Stimulated activated naive CD8-positive, alpha-beta T cell treated with anti-CD3 and anti-CD28 coated beads, Interleukin-15, amount 100 ng/mL, for 72 hours (primary cell): Measurements from ENCODE around the gene CUEDC2.

Source experiments
- ATAC-seq: fragments of 150-1000 bp; cut with Tn5 transposase; 2 replicates; pipeline ENCODE4 v1.10.0; 2021; ENCODE audit warnings: mild to moderate bottlenecking, moderate library complexity
- DNase-seq, 2 donors: peaks; one replicate each; pipeline ENCODE4 v3.0.0; 2021 to 2022
- H3K27ac Mint-ChIP-seq, 2 donors: one replicate each; pipeline ENCODE4 v1.8.0; 2022; ENCODE audit warnings: mild to moderate bottlenecking in 2 of 2, mixed read lengths in 2 of 2, moderate library complexity in 2 of 2
- H3K27me3 Mint-ChIP-seq: one replicate; pipeline ENCODE4 v1.8.0; 2022; ENCODE audit warnings: mixed read lengths
- H3K4me1 Mint-ChIP-seq: one replicate; pipeline ENCODE4 v1.8.0; 2022; ENCODE audit warnings: mild to moderate bottlenecking, mixed read lengths
- H3K4me3 Mint-ChIP-seq, 2 donors: one replicate each; pipeline ENCODE4 v1.8.0; 2022; ENCODE audit warnings: mild to moderate bottlenecking in 2 of 2, mixed read lengths in 2 of 2, moderate library complexity in 1 of 2
- H3K9me3 Mint-ChIP-seq, 2 donors: one replicate each; pipeline ENCODE4 v1.8.0; 2022; ENCODE audit warnings: mixed read lengths in 2 of 2

The CUEDC2 gene

GRCh38 chr10:102410429-102411073, 21.8 kb downstream of the CUEDC2 start:
- peak overlapping the region; percentile 78 to 83 for H3K4me3 Mint-ChIP-seq
- DNase-seq (peak; percentile 48 to 58), ATAC-seq (no peak)
- peak overlapping the region in 1 of 2 donors; percentile 67 for H3K27ac Mint-ChIP-seq
- no peaks in the 10 kb centered on the region for H3K9me3 Mint-ChIP-seq
- H3K4me1 Mint-ChIP-seq: peaks cover 82% of the 10 kb centered on the region
- peaks cover 30% of the 10 kb centered on the region for H3K27me3 Mint-ChIP-seq

- Mint-ChIP-seq H3K27ac (peak overlapping the region; percentile 63 to 67), H3K27me3 (peaks cover 23% of the 10 kb centered on the region), H3K9me3 (no peaks in the 10 kb centered on the region), H3K4me3 (peak overlapping the region; percentile 78 to 83), H3K4me1 (peaks cover 89% of the 10 kb centered on the region)
- DNase-seq (no peak), ATAC-seq (no peak)
Measured at GRCh38 chr10:102409604-102410428, 22.6 kb downstream of the CUEDC2 start.

GRCh38 chr10:102408728-102409603, 23.4 kb downstream of the CUEDC2 start:
- Mint-ChIP-seq H3K4me1 (peaks cover 88% of the 10 kb centered on the region), H3K27ac (peak overlapping the region; percentile 20 to 68), H3K27me3 (peaks cover 14% of the 10 kb centered on the region), H3K4me3 (peak overlapping the region; percentile 78 to 83), H3K9me3 (no peaks in the 10 kb centered on the region)
- peak; percentile 72 for ATAC-seq
- peak; percentile 87 to 88 for DNase-seq

- H3K27ac Mint-ChIP-seq: peak overlapping the region in 1 of 2 donors; percentile 54
- H3K4me1 Mint-ChIP-seq: peaks cover 90% of the 10 kb centered on the region
- DNase-seq (peak; percentile 53 to 56), ATAC-seq (peak; percentile 25)
- H3K27me3 Mint-ChIP-seq: peaks cover 14% of the 10 kb centered on the region
- H3K9me3 Mint-ChIP-seq: no peaks in the 10 kb centered on the region
- peak overlapping the region; percentile 74 to 77 for H3K4me3 Mint-ChIP-seq
Measured at GRCh38 chr10:102408131-102408727, 24.1 kb downstream of the CUEDC2 start.

- peaks cover 86% of the 10 kb centered on the region for H3K4me1 Mint-ChIP-seq
- peak overlapping the region; percentile 74 to 77 for H3K4me3 Mint-ChIP-seq
- ATAC-seq: peak; percentile 0
- H3K27me3 Mint-ChIP-seq: peaks cover 14% of the 10 kb centered on the region
- DNase-seq: peak; percentile 25 to 32
- H3K9me3 Mint-ChIP-seq: no peaks in the 10 kb centered on the region
- H3K27ac Mint-ChIP-seq: peak overlapping the region in 1 of 2 donors; percentile 81
Measured at GRCh38 chr10:102407425-102408130, 24.8 kb downstream of the CUEDC2 start.

GRCh38 chr10:102406815-102407214, 25.6 kb downstream of the CUEDC2 start:
- Mint-ChIP-seq H3K4me1 (peaks cover 86% of the 10 kb centered on the region), H3K4me3 (peak overlapping the region in 1 of 2 donors; percentile 22)

GRCh38 chr10:102405632-102406031, 26.7 kb downstream of the CUEDC2 start:
- peak overlapping the region in 1 of 2 donors; percentile 20 for H3K4me3 Mint-ChIP-seq
- H3K9me3 Mint-ChIP-seq: no peaks in the 10 kb centered on the region
- H3K4me1 Mint-ChIP-seq: peaks cover 84% of the 10 kb centered on the region
- DNase-seq (no peak), ATAC-seq (peak; percentile 7)
- peak overlapping the region in 1 of 2 donors; percentile 61 for H3K27ac Mint-ChIP-seq
- no peaks in the 10 kb centered on the region for H3K27me3 Mint-ChIP-seq

More at GRCh38 chr10:102406815-102407214, 25.6 kb downstream of the CUEDC2 start:
- H3K27ac Mint-ChIP-seq: peak overlapping the region; percentile 13 to 81
- ATAC-seq: no peak
- peak in 1 of 2 donors; percentile 16 for DNase-seq
- no peaks in the 10 kb centered on the region for H3K9me3 Mint-ChIP-seq
- peaks cover 11% of the 10 kb centered on the region for H3K27me3 Mint-ChIP-seq

GRCh38 chr10:102405108-102405571, 27.2 kb downstream of the CUEDC2 start:
- Mint-ChIP-seq H3K4me3 (peak overlapping the region in 1 of 2 donors; percentile 29), H3K27ac (peak overlapping the region in 1 of 2 donors; percentile 61), H3K9me3 (no peaks in the 10 kb centered on the region), H3K4me1 (peaks cover 87% of the 10 kb centered on the region), H3K27me3 (no peaks in the 10 kb centered on the region)
- DNase-seq (peak in 1 of 2 donors; percentile 45), ATAC-seq (no peak)

GRCh38 chr10:102404361-102405107, 27.8 kb downstream of the CUEDC2 start:
- Mint-ChIP-seq H3K9me3 (no peaks in the 10 kb centered on the region), H3K27ac (peak overlapping the region in 1 of 2 donors; percentile 61), H3K4me1 (peaks cover 87% of the 10 kb centered on the region), H3K4me3 (peak overlapping the region in 1 of 2 donors; percentile 35), H3K27me3 (no peaks in the 10 kb centered on the region)
- ATAC-seq: no peak
- DNase-seq: peak in 1 of 2 donors; percentile 34

GRCh38 chr10:102403115-102403514, 29.3 kb downstream of the CUEDC2 start:
- peaks cover 87% of the 10 kb centered on the region for H3K4me1 Mint-ChIP-seq
- H3K4me3 Mint-ChIP-seq: no peak overlapping the region
- H3K27ac Mint-ChIP-seq: peak overlapping the region in 1 of 2 donors; percentile 61
- no peak for DNase-seq
- H3K9me3 Mint-ChIP-seq: no peaks in the 10 kb centered on the region
- ATAC-seq: no peak
- H3K27me3 Mint-ChIP-seq: no peaks in the 10 kb centered on the region

GRCh38 chr10:102402512-102402896, 29.9 kb downstream of the CUEDC2 start:
- peak overlapping the region in 1 of 2 donors; percentile 65 for H3K27ac Mint-ChIP-seq
- ATAC-seq (no peak), DNase-seq (no peak)
- peaks cover 87% of the 10 kb centered on the region for H3K4me1 Mint-ChIP-seq
- no peaks in the 10 kb centered on the region for H3K27me3 Mint-ChIP-seq
- peak overlapping the region in 1 of 2 donors; percentile 14 for H3K4me3 Mint-ChIP-seq
- no peaks in the 10 kb centered on the region for H3K9me3 Mint-ChIP-seq

GRCh38 chr10:102401735-102402511, 30.5 kb downstream of the CUEDC2 start:
- no peaks in the 10 kb centered on the region for H3K27me3 Mint-ChIP-seq
- peaks cover 87% of the 10 kb centered on the region for H3K4me1 Mint-ChIP-seq
- DNase-seq (no peak), ATAC-seq (no peak)
- no peak overlapping the region for H3K27ac Mint-ChIP-seq
- peak overlapping the region; percentile 10 to 59 for H3K4me3 Mint-ChIP-seq
- no peaks in the 10 kb centered on the region for H3K9me3 Mint-ChIP-seq

GRCh38 chr10:102401342-102401654, 31.1 kb downstream of the CUEDC2 start:
- peak overlapping the region; percentile 3 to 39 for H3K4me3 Mint-ChIP-seq
- no peaks in the 10 kb centered on the region for H3K27me3 Mint-ChIP-seq
- peaks cover 88% of the 10 kb centered on the region for H3K4me1 Mint-ChIP-seq

More at GRCh38 chr10:102401342-102401654, 31.1 kb downstream of the CUEDC2 start:
- Mint-ChIP-seq H3K27ac (no peak overlapping the region), H3K9me3 (no peaks in the 10 kb centered on the region)
- ATAC-seq (no peak), DNase-seq (no peak)
